K562 (cell line): ENCODE measurements around the gene C11orf58. TPM values are rescaled to one million over a fixed set of nuclear protein-coding genes. Genes with fewer than 3 reads are reported as not detected.

ENCODE experiments used
- ATAC-seq: fragments of 200-7000 bp; cut with Tn5 transposase; 3 replicates; pipeline ENCODE4 v1.9.1; 2020; ENCODE audit warnings: moderate library complexity
- BruUV-seq: library from RNA; stranded (reverse); fragments of 400-500 nt; replicated peaks from 2 replicates; lab custom pipeline; 2021; lab: Mats Ljungman, UMichigan
- CTCF ChIA-PET: fragments of 300-600 bp; formaldehyde crosslinking; extraction: SDS; loops from one replicate; lab custom pipeline; 2021; ENCODE audit warnings: low intra/inter-chr PET ratio; lab: Yijun Ruan, JAX
- POLR2A ChIA-PET: fragments of 300-600, 350-650 bp; sonication (Branson Sonifier 250); formaldehyde crosslinking; extraction: SDS; loops from one replicate; lab custom pipeline; 2021; ENCODE audit warnings: antibody characterized with exemption, inconsistent platforms; lab: Yijun Ruan, JAX
- DNase-seq, 4 experiments: peaks; one replicate each; pipeline versions ENCODE4 v3.0.0 to v3.0.0-alpha.2; 2011 to 2018; ENCODE audit warnings: low spot score in 3 of 4, mixed read lengths in 3 of 4; ENCODE audit errors: extremely low read depth in 1 of 4
- FAIRE-seq: peaks from 2 replicates; lab custom pipeline; 2011; peaks lifted over from hg19 to GRCh38; lab: Jason Lieb, UNC
- H2AFZ ChIP-seq: 2 replicates; pipeline ENCODE4 v1.6.0; 2011; ENCODE audit warnings: low read depth, low read length, control low read depth, inconsistent platforms
- H3K27ac ChIP-seq: fragments of 200-600 bp; 3 replicates; pipeline ENCODE4 v1.8.0; 2011; ENCODE audit warnings: low read depth, mild to moderate bottlenecking, control low read depth, inconsistent platforms, low read length, moderate library complexity, mixed read lengths; ENCODE audit errors: extremely low read depth
- H3K27me3 ChIP-seq, 2 experiments: fragments of 300-600 bp in 1 of 2; 2 replicates in 1 of 2; 3 replicates in 1 of 2; pipeline versions ENCODE4 v1.6.0 to v1.8.0; 2011; ENCODE audit warnings: inconsistent platforms in 2 of 2, low read length in 2 of 2, mild to moderate bottlenecking in 1 of 2, mixed read lengths in 1 of 2, moderate library complexity in 1 of 2; ENCODE audit not compliant: control insufficient read depth in 2 of 2, insufficient read depth in 2 of 2
- H3K36me3 ChIP-seq: fragments of 300-600 bp; 3 replicates; pipeline ENCODE4 v1.8.0; 2011; ENCODE audit warnings: mild to moderate bottlenecking, low read length, inconsistent platforms; ENCODE audit not compliant: control insufficient read depth, insufficient read depth
- H3K4me1 ChIP-seq, 2 experiments: fragments of 200-600 bp in 1 of 2; replicated peaks in 1 of 2; 2 replicates in 1 of 2; 3 replicates in 1 of 2; pipeline versions ENCODE4 v1.5.1 to v1.8.0; 2011; ENCODE audit warnings: inconsistent platforms in 2 of 2, low read length in 2 of 2, mild to moderate bottlenecking in 1 of 2, mixed read lengths in 1 of 2, moderate library complexity in 1 of 2; ENCODE audit not compliant: control insufficient read depth in 2 of 2, insufficient read depth in 2 of 2
- H3K4me2 ChIP-seq: 2 replicates; pipeline ENCODE4 v1.6.1; 2011; ENCODE audit warnings: low read length, control low read depth, inconsistent platforms, mixed read lengths; ENCODE audit not compliant: insufficient read depth
- H3K4me3 ChIP-seq: fragments of 200-600 bp; sonication (generic), shearing (Covaris generic); 2 replicates; pipeline ENCODE4 v1.5.1; 2016; ENCODE audit warnings: control low read depth, inconsistent platforms
- H3K79me2 ChIP-seq: fragments of 200-600 bp; 3 replicates; pipeline ENCODE4 v1.8.0; 2011; ENCODE audit warnings: low read length, inconsistent platforms; ENCODE audit not compliant: control insufficient read depth, insufficient read depth
- H3K9ac ChIP-seq, 2 experiments: 2 replicates each; pipeline versions ENCODE4 v1.6.0 to v1.6.1; 2011; ENCODE audit warnings: low read depth in 2 of 2, low read length in 2 of 2, control low read depth in 1 of 2, inconsistent platforms in 1 of 2, mild to moderate bottlenecking in 1 of 2, mixed read lengths in 1 of 2; ENCODE audit not compliant: insufficient read depth in 1 of 2
- H3K9me1 ChIP-seq: one replicate; pipeline ENCODE4 v1.6.0; 2011; ENCODE audit warnings: inconsistent platforms, mild to moderate bottlenecking, low read length, moderate library complexity; ENCODE audit not compliant: control insufficient read depth, insufficient read depth
- H3K9me3 ChIP-seq: replicated peaks from 2 replicates; pipeline ENCODE4 v1.5.1; 2011; ENCODE audit warnings: low read depth, low read length, inconsistent platforms; ENCODE audit not compliant: control insufficient read depth, insufficient read depth
- H4K20me1 ChIP-seq: replicated peaks from 2 replicates; pipeline ENCODE4 v1.6.1; 2011; ENCODE audit warnings: low read length, inconsistent platforms, mixed read lengths; ENCODE audit not compliant: control insufficient read depth, insufficient read depth
- CBX5 ChIP-seq: IDR thresholded peaks from 2 replicates; pipeline ENCODE4 v1.6.1; 2014; ENCODE audit warnings: low read depth, borderline replicate concordance
- HCFC1 ChIP-seq: IDR thresholded peaks from 2 replicates; pipeline ENCODE4 v1.6.1; 2012; ENCODE audit warnings: low read depth, low read length, improper control_type of control experiment
- MAFF ChIP-seq: IDR thresholded peaks from 2 replicates; pipeline ENCODE4 v1.6.1; 2012; ENCODE audit warnings: low read length, improper control_type of control experiment
- MNT ChIP-seq, 2 experiments: fragments of 450-650 bp; conservative IDR thresholded peaks; 2 replicates each; pipeline ENCODE4 v1.6.1; 2017; ENCODE audit warnings: mild to moderate bottlenecking in 2 of 2, moderate library complexity in 2 of 2
- NCOA2 ChIP-seq, 2 experiments: fragments of 450-650 bp; IDR thresholded peaks; 2 replicates each; pipeline ENCODE4 v1.6.1; 2018; ENCODE audit warnings: mild to moderate bottlenecking in 2 of 2, moderate library complexity in 1 of 2; ENCODE audit not compliant: partially characterized antibody in 2 of 2
- POLR2H ChIP-seq: IDR thresholded peaks from 2 replicates; pipeline ENCODE4 v1.6.1; 2016; ENCODE audit warnings: missing genetic modification characterization, low read depth, mild to moderate bottlenecking, control low read depth, missing compliant biosample characterization, moderate library complexity
- PREB ChIP-seq: sonication (generic); formaldehyde crosslinking; IDR thresholded peaks from 2 replicates; pipeline ENCODE4 v1.8.1; 2023; ENCODE audit warnings: mild to moderate bottlenecking, missing genetic modification reagents
- RBM15 ChIP-seq: fragments of 200-400 bp; formaldehyde crosslinking; IDR thresholded peaks from 2 replicates; pipeline ENCODE4 v1.6.1; 2018; ENCODE audit warnings: mild to moderate bottlenecking, low read length, moderate library complexity; ENCODE audit not compliant: insufficient read depth
- SP1 ChIP-seq: sonication (generic); formaldehyde crosslinking; IDR thresholded peaks from 2 replicates; pipeline ENCODE4 v1.8.1; 2022; ENCODE audit warnings: mild to moderate bottlenecking, missing genetic modification reagents
- XRCC4 ChIP-seq: IDR thresholded peaks from one replicate; pipeline ENCODE4 v1.6.1; 2011; ENCODE audit not compliant: insufficient read depth, insufficient read length; ENCODE audit errors: extremely low read depth
- ZBTB43 ChIP-seq: sonication (generic); formaldehyde crosslinking; IDR thresholded peaks from 2 replicates; pipeline ENCODE4 v1.8.0; 2023; ENCODE audit warnings: mild to moderate bottlenecking, missing genetic modification reagents
- ZNF280B ChIP-seq: fragments of 250-450 bp; sonication (Bioruptor Pico); IDR thresholded peaks from 2 replicates; pipeline ENCODE4 v1.5.1; 2021; ENCODE audit warnings: mild to moderate bottlenecking
- ZNF354B ChIP-seq: fragments of 250-450 bp; sonication (Bioruptor Pico); IDR thresholded peaks from 2 replicates; pipeline ENCODE4 v1.4.0; 2020
- ZNF57 ChIP-seq: fragments of 450-650 bp; formaldehyde crosslinking; IDR thresholded peaks from 2 replicates; pipeline ENCODE4 v1.4.0; 2020; ENCODE audit warnings: mild to moderate bottlenecking, moderate library complexity
- ZNF586 ChIP-seq: fragments of 450-650 bp; formaldehyde crosslinking; conservative IDR thresholded peaks from 2 replicates; pipeline ENCODE4 v1.4.0; 2020; ENCODE audit warnings: mild to moderate bottlenecking, moderate library complexity
- WGBS: fragments of 100-300 bp; shearing (Covaris generic); methylation state at CpG from one replicate; pipeline ENCODE4 v1.1.6; 2016; ENCODE audit warnings: low coverage, mixed read lengths; ENCODE audit not compliant: insufficient coverage; ENCODE audit errors: missing lambda C conversion rate; 5-methylcytosine and 5-hydroxymethylcytosine counted together
- in situ Hi-C: fragments of 300-500 bp; cut with MboI; formaldehyde crosslinking; loops from 4 replicates; pipeline ENCODE4 v1.15.0; 2018; ENCODE audit warnings: inconsistent platforms, mixed read lengths
- intact Hi-C: fragments of 100-400 bp; cut with micrococcal nuclease; formaldehyde crosslinking; loops from 2 replicates; pipeline ENCODE4 v1.14.2; 2022
- polyA plus RNA-seq, 8 experiments: library from polyadenylated mRNA; depleted of rRNA in 4 of 8; stranded (reverse) in 5 of 8; unstranded in 3 of 8; fragments of >200 nt; fragmentation: Nextera tagmentation in 2 of 8; fragmentation: Illumina TruSeq in 1 of 8; extraction: Ambion mirVana in 2 of 8; extraction: Trizol in 1 of 8; gene quantifications; 2 replicates each; pipeline versions ENCODE4 v1.2.1 to v1.2.3, GENCODE V29; 2011 to 2014; ENCODE audit warnings: inconsistent platforms in 1 of 8, missing spikeins in 1 of 8
- total RNA-seq, 7 experiments: library from RNA; depleted of rRNA in 6 of 7; stranded (reverse); fragments of >200 nt in 6 of 7; fragmentation: Illumina TruSeq in 2 of 7; extraction: Trizol in 2 of 7; gene quantifications; 2 replicates each; pipeline versions ENCODE4 v1.2.1 to v1.2.3, GENCODE V29; 2011 to 2021; ENCODE audit warnings: low replicate concordance in 1 of 7

C11orf58 gene
- total and polyA plus RNA-seq, 9 of the 15 experiments (the other 6 are each of a cell fraction or from before 2014, with no cell fraction given), result 104 to 421 (median 247) TPM

- Histone ChIP-seq H3K27ac (no peak overlapping the region), H3K4me3 (no peak overlapping the region), H3K4me2 (no peak overlapping the region), H3K4me1 (peaks cover 9 to 11% of the 10 kb centered on the region in 2 experiments; a peak in 3 of 5 replicates), H3K9ac (peak overlapping the region in 1 of 2 experiments; percentile 26; a peak in 1 of 4 replicates), H3K27me3 (peaks cover 22 to 47% of the 10 kb centered on the region in 2 experiments), H2AFZ (no peak overlapping the region), H3K9me3 (no peaks in the 10 kb centered on the region), H3K79me2 (no peaks in the 10 kb centered on the region), H3K36me3 (no peaks in the 10 kb centered on the region), H4K20me1 (no peaks in the 10 kb centered on the region; the same call in 1 of the 2 replicates), H3K9me1 (no peaks in the 10 kb centered on the region)
- TF ChIP-seq XRCC4 (no peak), ZNF57 (no peak), POLR2H (tag) (no peak), NCOA2 (IDR thresholded peaks at IDR 0.05; ENCODE audit: partially characterized antibody in 2 of 2) (no peak), MAFF (no peak), ZNF586 (no peak), PREB (CRISPR knock-in tag) (no peak), ZNF280B (no peak), MNT (conservative IDR thresholded peaks at IDR 0.05) (no peak), CBX5 (no peak), ZNF354B (no peak), ZBTB43 (CRISPR knock-in tag) (no peak), RBM15 (no peak), HCFC1 (no peak), SP1 (CRISPR knock-in tag) (no peak)
- CTCF ChIA-PET, result interaction anchor here (0.6 kb wide), 1 partner anchor 49 kb away, joined by 3 read pairs; no protein-coding TSS in a partner anchor
- WGBS, result 22% methylated on average over 15 of the region's 16 CpGs
- BruUV-seq, result no TSS peak
- in situ Hi-C loops, result no loop called here
- ATAC-seq (no peak), FAIRE-seq (no peak), DNase-seq (no peak)
- intact Hi-C loops, result loop anchor here (10.0 kb wide), 1 partner anchor 151 kb away; no protein-coding TSS in a partner anchor
- POLR2A ChIA-PET, result interaction anchor here (0.6 kb wide), 2 partner anchors 14 to 1271 kb away, joined by 3 to 4 read pairs; no protein-coding TSS in a partner anchor
These were observed 37.3 kb downstream of the C11orf58 start for GRCh38 chr11:16775614-16776283.
